CD4-positive, alpha-beta T cell treated with Interleukin-17A for 1 hour (primary cell): ENCODE results near the gene SCARF1.

Experiments
- DNase-seq: peaks from one replicate; pipeline ENCODE4 v3.0.0-alpha.2; 2020

Gene SCARF1

DNA sequence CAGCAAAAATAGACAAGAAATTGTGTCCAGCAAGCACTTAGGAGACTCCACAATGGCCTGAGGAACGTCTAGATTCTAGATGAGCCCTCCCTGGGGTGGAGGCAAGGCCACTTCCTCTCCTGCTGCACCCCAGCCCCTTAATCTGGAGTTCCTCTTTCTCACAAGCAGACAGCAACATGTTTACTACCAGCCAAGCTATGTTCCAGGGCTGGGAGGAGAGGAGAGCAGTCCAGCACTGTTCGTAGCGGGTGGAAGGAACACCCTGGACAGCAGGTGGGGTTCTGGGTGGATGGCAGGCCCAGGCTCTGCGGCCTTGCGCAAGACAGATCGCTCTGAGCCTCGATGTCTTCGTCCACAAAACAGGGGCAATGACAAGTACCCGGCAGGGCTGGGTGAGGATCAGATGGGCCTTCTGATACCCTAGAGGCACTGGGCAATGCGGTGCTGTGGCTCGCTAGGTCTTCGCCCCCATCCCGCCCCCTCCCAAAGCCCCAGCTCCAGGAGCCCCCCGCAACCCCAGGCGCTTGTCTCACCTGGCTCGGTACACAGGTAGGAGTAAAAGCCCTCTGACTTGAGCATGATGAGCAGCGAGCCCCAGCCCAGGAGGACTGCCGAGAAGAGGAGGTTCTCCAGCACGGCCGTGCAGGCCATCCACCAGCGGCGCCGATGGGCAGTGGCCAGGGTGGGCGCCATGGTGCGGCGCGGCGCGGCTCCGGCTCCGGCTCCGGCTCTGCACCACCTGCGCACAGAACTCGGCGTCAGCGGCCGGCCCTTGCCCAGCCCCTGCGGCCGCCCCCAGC lies 18.1 kb downstream of the SCARF1 start:
- no peak for DNase-seq

DNA sequence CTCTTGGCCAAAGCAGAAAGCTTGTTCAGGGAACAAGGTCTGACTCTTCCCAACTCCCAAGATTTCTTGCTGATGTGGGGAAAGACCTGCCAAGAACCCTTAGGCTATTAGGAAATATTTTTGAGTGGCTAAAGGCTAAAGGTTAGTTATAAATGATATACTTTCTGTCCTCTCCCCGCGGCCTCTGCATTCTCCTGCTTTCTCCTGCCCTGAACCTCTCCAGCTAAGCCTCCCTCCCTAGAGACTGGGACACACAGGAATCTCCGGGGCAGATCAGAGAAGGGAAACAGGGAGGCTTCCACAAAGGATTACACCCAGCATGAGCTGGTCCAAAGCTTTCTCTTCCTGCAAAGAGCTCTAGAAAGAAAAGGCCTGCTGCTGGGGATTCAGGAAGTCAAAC lies 19.2 kb downstream of the SCARF1 start:
- DNase-seq, result no peak

DNA sequence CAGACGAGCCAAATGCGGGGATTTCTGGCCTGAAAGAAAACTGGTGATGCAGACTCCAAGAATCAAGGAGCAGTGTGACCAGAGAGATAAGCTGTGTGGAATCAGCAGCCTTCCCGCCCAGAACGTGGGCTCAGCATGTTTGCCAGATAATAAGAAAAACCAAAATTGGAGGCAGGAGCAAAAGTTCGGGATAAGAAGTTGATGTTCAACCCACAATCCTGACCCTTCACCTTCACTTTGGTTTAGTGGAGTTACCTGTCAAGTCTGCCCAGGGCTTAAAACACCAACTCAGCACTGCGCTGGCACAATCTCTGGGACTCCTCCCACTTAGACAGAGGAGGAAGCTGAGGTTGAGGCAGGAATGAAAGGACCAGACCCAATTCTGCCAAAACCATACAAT lies 20.0 kb downstream of the SCARF1 start:
- DNase-seq, result no peak

DNA sequence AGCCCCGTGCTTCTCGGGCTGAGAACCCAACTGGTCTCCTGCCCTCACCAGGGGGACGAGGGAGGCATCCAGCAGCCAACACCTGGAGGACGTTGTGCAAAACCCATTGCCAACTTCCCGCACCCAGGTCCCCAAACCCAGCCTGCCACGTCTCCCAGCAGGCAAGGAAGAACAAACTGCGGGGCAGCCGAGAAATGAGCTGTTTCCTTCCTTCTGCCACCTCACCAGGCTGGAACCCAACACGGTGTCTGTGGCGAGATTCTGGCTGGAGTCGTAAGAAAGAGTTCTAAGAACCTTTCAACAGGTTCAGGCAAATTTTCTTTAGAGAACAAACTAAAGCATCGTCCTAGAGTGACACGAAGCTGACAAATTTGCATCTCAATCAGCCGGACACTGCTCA lies 20.5 kb downstream of the SCARF1 start:
- DNase-seq, result no peak

DNA sequence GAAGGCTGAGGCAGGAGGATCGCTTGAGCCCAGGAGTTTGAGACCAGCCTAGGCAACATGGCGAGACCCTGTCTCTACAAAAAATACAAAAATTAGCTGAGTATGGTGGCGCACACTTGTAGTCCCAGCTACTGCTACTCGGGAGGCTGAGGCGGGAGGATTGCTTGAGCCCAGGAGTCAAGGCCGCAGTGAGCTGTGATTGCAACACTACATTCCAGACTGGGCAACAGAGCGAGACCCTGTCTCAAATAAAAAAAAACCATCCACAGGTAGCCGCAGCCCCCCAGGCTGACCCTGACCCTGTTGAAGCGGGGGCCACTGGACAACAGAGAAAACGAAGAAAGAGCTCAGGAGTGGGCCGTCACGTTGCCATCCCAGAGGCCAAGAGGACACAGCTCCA lies 20.9 kb downstream of the SCARF1 start:
- no peak for DNase-seq

DNA sequence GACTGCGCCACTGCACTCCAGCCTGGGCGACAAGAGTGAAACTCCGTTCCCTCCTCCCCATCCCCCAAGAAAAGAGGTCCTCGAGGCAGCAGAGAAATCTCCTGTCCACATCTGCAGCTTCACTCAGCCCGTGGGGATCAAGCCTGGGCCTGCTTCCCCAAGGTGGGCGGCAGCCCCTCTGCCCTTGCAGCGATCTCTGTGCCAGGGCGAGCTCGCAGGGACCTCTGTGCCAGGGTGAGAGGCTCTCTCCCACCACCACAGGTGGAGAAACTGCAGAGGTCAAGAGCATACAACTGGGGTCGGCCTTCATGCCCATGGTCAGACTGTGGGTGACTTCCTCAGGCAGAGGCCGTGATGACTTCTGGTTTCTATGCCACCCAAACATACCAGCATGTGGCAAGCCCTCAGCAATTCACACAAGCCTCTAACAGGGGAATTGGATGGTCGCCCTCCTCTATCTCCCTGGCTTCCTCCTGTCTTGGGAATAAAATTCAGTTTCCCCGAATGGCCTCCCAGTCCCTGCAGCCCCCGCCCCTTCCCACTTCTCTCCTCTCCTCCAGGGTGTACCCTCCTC lies 22.4 kb downstream of the SCARF1 start:
- no peak for DNase-seq

DNA sequence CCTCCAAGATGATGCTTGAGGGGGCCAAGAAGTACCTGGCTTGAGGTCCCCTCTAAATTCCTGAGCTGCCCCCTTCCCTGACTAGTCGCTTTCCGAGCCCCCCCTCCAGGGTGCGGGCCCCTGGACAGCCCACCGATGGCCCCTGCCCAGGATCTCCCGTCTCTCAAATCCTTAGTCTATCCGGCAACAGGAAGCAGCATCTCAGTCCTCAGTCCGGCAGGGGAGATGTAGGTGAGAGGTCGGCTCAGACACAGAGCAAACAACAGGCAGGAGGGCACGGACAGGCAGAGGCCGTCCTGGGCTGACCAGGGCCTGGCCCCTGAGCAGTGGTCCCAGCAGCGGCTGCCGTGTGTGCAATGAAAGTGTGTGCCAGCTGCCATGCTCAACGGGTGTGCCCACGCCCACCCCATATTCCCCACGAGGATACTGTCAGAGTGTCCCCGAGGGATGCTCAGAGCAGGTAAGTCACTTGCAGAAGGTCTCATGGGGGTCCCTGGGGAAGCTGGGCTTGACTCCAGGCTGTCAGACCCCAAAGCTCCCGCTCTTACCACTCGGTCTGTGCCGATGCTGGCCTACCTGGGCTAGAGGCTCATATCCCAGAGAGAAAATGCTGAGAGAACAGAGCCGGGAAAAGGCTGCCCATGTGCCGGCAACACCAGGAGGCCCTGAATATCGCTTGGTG lies 24.1 kb downstream of the SCARF1 start:
- no peak for DNase-seq

DNA sequence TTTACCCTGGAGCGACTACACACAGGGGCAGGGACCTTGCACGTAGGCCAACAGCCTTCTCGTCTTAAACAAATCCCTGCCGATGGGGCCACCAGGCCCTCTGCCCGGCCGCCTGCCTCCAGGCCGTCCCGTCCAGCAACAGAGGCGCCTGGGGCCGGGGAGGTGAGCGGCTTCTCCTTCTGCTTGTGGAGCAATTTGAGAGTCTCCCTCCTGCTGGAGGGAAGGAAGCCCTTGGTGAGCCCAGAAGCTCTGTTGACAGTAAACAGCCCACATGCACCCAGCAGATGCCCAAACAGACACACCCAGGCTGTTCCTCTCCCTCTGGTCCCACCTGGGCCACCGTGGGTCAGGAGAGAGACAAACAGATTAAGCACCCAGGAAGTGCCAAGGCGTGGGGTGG lies 25.0 kb downstream of the SCARF1 start:
- DNase-seq, result no peak

DNA sequence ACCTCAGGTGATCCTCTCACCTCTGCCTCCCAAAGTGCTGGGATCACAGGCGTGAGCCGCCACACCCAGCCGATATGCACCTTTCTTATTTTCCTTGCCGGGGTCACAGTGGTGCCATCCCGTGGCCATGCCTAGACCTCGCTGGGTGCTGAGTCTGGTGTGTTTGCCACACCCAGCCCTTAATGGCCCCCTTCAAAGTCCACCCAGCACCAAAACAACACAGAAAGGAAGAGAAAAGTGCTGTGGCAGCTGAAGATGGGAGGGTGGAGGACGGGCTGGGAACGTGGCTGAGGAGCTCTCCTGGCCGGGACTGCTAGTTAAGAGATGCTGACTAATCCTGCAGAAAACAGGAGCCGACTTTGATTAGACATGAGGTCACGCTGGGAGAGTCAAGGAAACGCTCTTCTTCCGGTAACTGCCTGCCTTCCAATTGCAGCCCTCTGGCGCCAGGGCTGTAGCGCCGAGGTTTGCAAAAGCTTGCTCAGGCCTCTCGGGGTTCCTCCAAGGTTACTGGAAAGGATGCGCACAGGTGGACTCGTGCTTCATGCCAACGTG lies 27.8 kb downstream of the SCARF1 start:
- DNase-seq, result no peak

DNA sequence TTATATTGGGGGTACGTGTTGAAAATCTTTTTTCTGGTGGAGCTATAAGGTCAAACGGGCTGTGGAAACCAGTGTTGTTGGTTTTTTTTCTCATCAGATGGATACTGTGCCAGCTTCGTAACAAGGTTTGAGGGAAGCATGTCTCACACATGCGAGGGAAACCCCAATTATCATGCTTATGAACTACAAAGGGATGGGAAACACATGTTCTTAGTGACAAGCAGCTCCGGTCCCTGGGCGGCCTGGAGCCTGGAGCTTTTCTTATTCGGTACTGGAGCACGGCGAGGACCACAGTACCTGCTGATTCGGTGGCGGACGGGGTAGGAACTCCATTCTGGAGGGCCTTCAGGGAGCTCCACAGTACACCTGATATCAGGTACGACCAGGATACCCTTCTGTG lies 29.4 kb downstream of the SCARF1 start:
- no peak for DNase-seq

DNA sequence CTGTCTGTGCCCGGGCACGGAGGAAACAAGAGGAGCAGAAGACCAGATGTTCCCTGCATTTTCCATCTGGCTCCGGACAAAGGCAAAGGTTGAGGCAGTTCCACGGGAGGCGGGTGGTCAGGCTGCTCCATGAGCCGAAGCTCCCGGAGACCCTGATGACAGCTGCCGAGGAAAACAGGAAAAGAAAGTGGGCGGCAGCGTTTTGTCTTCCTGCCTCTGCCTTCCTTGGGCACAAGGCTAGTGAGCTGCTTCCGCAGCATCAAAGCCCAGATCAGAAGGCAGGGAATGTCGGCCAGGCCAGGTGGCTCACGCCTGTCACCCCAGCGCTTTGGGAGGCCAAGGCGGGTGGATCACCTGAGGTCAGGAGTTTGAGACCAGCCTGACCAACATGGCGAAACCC lies 33.1 kb downstream of the SCARF1 start:
- DNase-seq, result no peak

DNA sequence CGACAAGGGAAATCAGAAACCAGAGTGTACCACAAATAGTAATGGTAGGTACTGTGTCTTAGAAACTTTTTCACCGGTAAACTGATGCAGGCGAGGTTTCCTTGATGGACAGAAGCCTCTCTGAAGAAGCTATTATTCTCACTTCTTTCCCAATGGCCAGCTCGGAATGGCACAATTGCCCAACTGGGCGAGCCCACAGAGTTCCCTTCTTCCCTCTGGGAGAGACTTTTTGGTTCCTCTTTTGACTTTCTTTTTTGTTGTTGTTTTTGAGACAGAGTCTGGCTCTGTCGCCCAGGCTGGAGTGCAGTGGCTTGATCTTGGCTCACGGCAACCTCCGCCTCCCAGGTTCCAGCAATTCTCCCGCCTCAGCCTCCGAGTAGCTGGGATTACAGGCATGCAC lies 33.8 kb downstream of the SCARF1 start:
- no peak for DNase-seq

DNA sequence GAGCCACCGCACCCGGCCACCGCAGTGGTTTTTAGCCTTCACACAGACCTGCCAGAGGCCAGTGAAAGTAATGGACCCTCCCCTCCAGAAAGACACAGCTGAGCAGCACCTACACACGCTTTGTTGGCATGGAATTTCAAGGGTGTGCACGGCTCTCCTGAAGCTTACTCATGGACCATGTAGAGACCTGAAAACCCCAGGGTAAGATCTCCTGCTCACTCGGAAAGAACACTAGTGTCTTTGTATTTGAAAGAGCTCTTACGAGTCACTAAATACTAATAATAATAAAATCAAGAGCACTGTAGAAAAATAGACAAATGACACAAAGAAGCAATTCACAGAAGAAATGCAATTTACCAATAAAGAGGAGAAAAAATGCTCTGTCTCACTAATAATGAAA lies 36.9 kb downstream of the SCARF1 start:
- DNase-seq, result no peak

DNA sequence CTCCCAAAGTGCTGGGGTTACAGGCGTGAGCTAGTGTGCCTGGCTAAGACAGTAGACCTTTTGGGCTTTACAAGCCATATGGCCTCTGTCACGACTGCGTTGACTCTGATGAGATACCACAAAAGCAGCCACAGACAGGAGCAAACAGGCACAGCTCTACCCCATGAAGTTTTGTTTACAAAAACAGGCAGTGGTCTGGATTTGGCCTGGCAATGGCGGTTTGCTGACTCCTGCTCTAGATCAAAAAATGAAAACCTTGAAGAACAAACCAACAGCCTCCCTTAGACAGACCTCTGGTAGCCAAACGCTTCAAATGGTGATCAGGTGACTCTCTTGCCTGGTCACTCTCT lies 37.6 kb downstream of the SCARF1 start:
- no peak for DNase-seq

DNA sequence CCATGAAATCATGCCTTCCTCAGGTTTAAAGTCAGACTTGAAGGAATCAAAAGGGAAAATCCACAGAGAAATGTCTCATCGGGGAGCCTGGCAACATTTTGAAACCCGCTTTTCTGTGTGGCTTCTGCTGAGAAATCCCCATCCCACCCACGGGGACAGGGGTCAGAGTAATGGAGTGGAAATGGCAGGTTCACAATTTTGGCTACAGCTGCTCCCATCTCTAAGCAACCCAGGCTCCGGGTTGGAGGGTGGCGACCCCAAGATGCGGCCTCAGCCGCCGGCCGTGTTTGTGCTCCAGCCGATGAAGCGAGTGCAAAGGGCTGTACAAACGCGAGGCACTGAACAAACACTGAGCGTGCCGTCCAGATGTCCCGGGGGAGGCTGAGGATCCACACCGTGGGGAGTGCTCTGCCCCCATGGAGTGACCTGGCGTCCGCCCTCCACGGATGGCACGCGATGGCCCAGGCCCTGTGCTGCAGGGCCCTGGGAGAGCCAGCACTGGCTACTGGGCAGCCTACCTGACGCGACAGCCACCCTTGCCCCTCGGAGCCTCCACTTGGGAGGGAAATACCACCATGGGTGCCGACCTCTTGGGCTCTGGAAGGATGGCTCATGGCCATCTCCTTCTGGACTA lies 39.1 kb downstream of the SCARF1 start:
- no peak for DNase-seq

DNA sequence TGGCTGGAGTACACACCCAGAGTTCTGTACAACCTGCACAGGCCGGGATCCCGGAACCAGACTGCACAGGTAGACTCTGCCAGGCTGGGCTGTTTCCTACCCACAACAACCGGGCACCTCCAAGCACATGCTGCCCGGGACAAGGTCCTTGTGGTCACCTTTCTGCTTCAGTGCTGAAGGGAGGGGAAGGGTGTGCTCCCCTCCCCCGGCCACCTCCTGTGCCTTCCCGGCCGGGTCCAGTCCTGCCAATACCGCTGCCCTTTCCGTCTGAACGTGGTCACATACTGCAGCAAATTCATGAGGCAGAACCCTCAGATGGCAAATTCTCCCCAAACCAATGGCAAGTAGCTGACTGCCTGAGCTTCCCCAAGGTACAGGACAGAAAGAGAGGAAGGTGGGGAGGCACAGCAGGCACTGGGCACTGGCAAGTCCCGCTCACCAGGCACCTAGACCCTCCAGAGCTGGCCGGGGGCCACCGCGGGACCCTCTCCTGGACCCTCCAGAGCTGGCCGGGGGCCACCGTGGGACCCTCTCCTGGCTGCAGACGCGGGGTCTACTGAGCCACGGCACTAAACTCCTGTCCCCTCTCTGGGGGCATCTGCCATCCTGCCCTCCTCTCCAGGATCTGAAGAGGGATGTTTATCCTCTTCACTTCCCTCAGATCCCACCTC lies 39.7 kb downstream of the SCARF1 start:
- no peak for DNase-seq

DNA sequence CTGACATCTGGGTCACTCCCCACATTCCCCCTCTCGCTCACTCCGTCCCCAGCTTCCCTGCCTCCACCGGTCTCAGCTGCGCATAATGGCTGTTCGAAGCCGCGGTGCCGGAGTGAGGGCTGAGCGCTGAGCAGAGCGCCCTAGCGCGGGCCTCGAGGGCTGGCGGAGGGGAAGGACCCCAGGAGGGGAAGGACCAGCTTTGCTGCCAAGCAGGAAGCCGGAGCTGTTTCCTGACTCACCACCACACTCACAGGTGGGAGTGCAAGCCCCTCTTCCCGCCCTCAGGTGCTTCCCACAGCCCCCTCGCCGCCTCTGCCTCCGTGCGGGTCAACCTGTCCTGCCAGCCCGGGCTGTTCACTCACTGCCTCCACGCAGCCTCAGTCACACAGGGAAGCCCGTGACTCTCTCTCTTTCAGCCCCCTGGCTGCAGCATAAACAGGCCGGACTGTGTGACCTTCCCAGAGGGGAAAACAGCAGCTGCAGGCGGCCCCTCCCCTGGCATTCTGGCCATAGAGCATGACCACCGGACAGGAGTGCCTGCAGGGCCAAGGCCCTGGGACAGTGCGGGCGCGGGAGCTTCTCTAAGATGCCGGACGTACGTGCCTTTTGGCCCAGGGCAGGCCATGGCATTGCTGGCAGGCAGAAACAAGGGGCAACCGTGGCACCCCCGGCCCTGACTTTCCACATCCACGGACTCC lies 40.6 kb downstream of the SCARF1 start:
- DNase-seq, result no peak

DNA sequence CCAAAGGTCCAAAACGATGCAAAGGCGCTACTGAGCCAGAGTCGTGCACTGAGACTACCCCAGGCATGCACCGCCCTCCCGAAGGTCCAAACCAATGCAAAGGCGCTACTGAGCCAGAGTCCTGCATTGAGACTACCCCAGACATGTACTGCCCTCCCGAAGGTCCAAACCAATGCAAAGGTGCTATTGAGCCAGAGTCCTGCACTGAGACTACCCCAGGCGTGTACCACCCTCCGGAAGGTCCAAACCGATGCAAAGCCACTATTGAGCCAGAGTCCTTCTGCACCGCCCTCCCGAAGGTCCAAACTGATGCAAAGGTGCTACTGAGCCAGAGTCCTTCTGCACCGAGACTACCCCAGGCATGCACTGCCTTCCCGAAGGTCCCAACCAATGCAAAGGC lies 44.0 kb downstream of the SCARF1 start:
- DNase-seq, result no peak

DNA sequence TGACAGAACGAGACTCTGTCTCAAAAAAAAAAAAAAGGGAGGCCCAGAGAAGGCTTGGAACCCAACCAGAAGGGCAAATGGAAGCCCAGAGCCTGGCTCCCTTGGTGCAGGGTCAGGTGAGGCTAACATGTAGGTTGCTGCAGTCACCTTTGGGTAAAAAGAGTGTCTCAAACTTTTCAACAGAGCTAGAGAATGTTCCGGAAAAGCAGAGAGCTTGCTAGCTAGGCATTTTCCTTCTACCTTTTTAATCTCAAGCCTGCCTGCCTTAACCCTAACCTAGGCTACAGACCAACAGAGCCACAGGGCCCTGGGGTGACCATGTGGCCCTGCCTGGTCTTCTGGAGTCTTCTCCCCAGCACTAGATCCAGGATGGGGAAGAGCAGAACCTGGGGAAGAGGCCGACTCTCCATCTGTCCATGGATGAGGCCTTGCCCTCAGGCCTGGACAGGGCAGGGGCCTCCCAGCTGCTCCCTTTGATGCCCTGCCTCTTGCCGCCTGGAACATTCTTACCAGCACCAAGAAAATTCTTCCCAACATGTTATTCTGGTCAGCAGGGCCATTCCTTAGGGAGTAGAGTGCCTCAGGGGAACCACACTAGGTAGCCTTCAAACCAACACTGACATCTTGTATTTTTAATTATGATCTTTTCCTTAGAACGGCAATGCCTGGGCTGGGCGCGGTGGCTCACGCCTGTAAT lies 47.0 kb downstream of the SCARF1 start:
- DNase-seq, result no peak

DNA sequence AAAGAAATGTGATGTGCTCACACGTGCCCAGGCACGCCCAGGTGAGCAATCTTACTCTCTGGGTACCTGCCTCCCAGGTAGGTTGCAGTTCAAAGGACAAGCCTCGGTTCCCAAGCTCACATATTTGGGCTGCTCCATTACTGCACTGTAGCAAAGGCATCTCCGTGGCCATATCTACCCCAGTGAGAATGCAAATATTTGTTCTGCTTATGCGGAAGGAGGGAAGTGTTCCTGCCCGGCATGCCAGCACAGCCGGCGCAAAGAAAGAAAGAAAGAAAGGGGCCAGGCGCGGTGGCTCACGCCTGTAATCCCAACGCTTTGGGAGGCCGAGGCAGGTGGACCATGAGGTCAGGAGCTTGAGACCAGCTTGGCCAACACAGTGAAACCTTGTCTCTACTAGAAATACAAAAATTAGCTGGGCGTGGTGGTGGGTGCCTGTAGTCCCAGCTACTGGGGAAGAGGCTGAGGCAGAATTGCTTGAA lies 47.6 kb downstream of the SCARF1 start:
- DNase-seq, result no peak

DNA sequence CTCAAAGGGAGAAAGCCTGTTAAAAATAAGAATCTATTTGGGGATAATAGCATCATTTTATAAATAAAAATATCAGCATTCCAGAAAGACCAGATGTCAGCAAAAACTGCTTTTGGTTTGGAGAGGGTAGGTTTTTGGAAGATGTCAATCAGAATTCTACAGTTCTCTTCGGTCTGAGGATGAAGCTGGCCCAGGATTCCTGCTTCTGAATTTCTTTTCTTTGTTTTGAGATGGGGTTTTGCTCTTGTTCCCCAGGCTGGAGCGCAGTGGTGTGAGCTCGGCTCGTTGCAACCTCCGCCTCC lies 52.0 kb downstream of the SCARF1 start:
- no peak for DNase-seq
